MCF 10A (cell line): ENCODE results near the gene RNFT2. TPM values are rescaled to one million over a fixed set of nuclear protein-coding genes. Genes with fewer than 3 reads are reported as not detected.

Source experiments
- BruUV-seq: library from RNA; stranded (reverse); fragments of 400-500 nt; replicated peaks from 2 replicates; lab custom pipeline; 2021; lab: Mats Ljungman, UMichigan
- CTCF ChIA-PET: fragments of 300-600 bp; sonication (Branson Sonifier 250); formaldehyde crosslinking; extraction: SDS; loops from one replicate; lab custom pipeline; 2021; ENCODE audit warnings: antibody characterized with exemption, inconsistent platforms; lab: Yijun Ruan, JAX
- POLR2A ChIA-PET: fragments of 300-600, 350-650 bp; sonication (Branson Sonifier 250); formaldehyde crosslinking; extraction: SDS; loops from one replicate; lab custom pipeline; 2020; ENCODE audit warnings: antibody characterized with exemption, inconsistent platforms; lab: Yijun Ruan, JAX
- DNase-seq: peaks from one replicate; pipeline ENCODE4 v3.0.0-alpha.2; 2018; ENCODE audit not compliant: unreplicated experiment
- H3K27ac Mint-ChIP-seq: one replicate; pipeline ENCODE4 v1.8.0; 2022; ENCODE audit warnings: mild to moderate bottlenecking, low read depth, mixed read lengths; ENCODE audit not compliant: unreplicated experiment
- H3K27me3 Mint-ChIP-seq: one replicate; pipeline ENCODE4 v1.8.0; 2022; ENCODE audit warnings: mixed read lengths; ENCODE audit not compliant: insufficient read depth, unreplicated experiment
- H3K36me3 Mint-ChIP-seq: one replicate; pipeline ENCODE4 v1.8.0; 2022; ENCODE audit warnings: mild to moderate bottlenecking, moderate library complexity, mixed read lengths; ENCODE audit not compliant: insufficient read depth, unreplicated experiment
- H3K4me1 Mint-ChIP-seq: one replicate; pipeline ENCODE4 v1.8.0; 2022; ENCODE audit warnings: mixed read lengths; ENCODE audit not compliant: insufficient read depth, unreplicated experiment
- H3K4me3 Mint-ChIP-seq: one replicate; pipeline ENCODE4 v1.8.0; 2022; ENCODE audit warnings: mild to moderate bottlenecking, moderate library complexity, mixed read lengths; ENCODE audit not compliant: unreplicated experiment
- H3K9me3 Mint-ChIP-seq: one replicate; pipeline ENCODE4 v1.8.0; 2022; ENCODE audit warnings: mixed read lengths; ENCODE audit not compliant: unreplicated experiment
- intact Hi-C: fragments of 100-400 bp; cut with micrococcal nuclease; formaldehyde crosslinking; loops from 2 replicates; pipeline ENCODE4 v1.14.1; 2022
- total RNA-seq: library from RNA; stranded (reverse); gene quantifications from 2 replicates; pipeline ENCODE4 v1.2.3, GENCODE V29; 2022
- TF ChIP-seq, protein P1 (sequence below): fragments of 200-600 bp; IDR thresholded peaks from one replicate; pipeline ENCODE4 v1.8.0; 2022; ENCODE audit warnings: antibody characterized with exemption, mild to moderate bottlenecking; ENCODE audit not compliant: unreplicated experiment

The RNFT2 gene
- total RNA-seq, 1 experiment from 2014 or later, result 7.2 TPM

DNA sequence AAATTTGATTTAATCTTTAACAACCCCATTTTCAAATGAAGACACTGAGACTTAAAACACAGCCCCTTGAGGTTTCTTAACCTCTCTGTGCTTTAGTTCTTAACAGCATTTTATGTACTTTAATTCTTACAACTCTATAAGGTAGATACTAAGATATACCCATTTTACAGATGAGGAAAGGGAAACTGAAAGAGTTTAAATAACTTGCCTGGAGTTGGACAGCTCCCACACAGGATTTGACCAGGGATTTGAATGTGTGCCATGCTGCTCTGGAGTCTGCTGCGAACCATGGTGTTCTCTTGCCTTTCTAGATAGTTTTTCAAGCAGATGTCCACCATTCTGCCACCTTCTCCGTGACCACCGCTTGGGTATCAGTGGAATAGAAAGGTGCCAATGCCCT, 28.2 kb downstream of the RNFT2 start:
- CTCF ChIA-PET, result no interaction called here
- H3K4me3 Mint-ChIP-seq, result no peak overlapping the region
- no peak overlapping the region for H3K27ac Mint-ChIP-seq
- no TSS peak for BruUV-seq
- no peaks in the 10 kb centered on the region for H3K9me3 Mint-ChIP-seq
- POLR2A ChIA-PET, result no interaction called here
- no peaks in the 10 kb centered on the region for H3K36me3 Mint-ChIP-seq
- DNase-seq, result no peak
- TF ChIP-seq, protein P1, sequence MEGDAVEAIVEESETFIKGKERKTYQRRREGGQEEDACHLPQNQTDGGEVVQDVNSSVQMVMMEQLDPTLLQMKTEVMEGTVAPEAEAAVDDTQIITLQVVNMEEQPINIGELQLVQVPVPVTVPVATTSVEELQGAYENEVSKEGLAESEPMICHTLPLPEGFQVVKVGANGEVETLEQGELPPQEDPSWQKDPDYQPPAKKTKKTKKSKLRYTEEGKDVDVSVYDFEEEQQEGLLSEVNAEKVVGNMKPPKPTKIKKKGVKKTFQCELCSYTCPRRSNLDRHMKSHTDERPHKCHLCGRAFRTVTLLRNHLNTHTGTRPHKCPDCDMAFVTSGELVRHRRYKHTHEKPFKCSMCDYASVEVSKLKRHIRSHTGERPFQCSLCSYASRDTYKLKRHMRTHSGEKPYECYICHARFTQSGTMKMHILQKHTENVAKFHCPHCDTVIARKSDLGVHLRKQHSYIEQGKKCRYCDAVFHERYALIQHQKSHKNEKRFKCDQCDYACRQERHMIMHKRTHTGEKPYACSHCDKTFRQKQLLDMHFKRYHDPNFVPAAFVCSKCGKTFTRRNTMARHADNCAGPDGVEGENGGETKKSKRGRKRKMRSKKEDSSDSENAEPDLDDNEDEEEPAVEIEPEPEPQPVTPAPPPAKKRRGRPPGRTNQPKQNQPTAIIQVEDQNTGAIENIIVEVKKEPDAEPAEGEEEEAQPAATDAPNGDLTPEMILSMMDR, result no peak
- no peaks in the 10 kb centered on the region for H3K4me1 Mint-ChIP-seq
- intact Hi-C loops, result no loop called here
- H3K27me3 Mint-ChIP-seq, result no peaks in the 10 kb centered on the region

DNA sequence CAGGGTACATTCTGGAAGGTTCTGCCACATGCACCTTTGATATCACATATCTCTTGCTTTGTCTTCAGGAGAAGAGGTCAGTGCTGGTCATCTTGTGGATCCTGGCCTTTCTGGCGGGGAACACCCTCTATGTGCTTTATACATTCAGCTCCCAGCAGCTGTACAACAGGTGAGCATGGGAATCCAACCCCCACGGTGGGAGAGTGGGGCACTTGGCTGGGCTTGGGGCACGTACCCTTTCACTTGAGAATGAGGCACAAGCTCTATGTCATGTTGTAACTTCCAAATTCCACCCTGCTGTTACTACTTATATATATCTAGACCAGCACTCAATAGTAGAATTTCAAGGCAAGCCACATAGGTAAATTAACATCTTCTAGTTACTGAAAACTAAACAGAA, 28.6 kb downstream of the RNFT2 start:
- Mint-ChIP-seq H3K36me3 (no peaks in the 10 kb centered on the region), H3K4me1 (no peaks in the 10 kb centered on the region), H3K9me3 (no peaks in the 10 kb centered on the region), H3K27me3 (no peaks in the 10 kb centered on the region), H3K27ac (no peak overlapping the region), H3K4me3 (no peak overlapping the region)
- DNase-seq, result no peak
- POLR2A ChIA-PET, result no interaction called here
- TF ChIP-seq, protein P1, result no peak
- no TSS peak for BruUV-seq
- CTCF ChIA-PET, result no interaction called here
- intact Hi-C loops, result no loop called here

DNA sequence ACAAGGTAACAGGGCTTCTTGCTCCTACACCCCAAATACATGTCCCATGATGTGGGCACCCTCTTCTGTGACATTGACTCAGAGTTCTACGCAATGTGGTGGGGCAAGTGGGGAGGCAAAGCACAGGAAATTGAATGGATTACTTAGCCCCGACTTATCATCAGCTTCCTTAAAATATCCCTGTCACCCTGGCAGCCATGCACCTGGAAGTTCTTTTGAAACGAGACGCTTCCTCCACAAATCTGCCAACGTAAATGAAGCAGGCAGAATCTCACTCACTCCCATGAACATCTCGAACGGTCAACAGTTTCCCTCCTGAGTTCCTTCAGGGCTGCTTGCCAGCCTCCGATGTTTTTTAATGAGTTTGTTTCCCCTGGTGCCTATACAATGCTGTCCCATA, 33.5 kb downstream of the RNFT2 start:
- no peaks in the 10 kb centered on the region for H3K4me1 Mint-ChIP-seq
- no peaks in the 10 kb centered on the region for H3K9me3 Mint-ChIP-seq
- BruUV-seq, result no TSS peak
- no peak overlapping the region for H3K4me3 Mint-ChIP-seq
- POLR2A ChIA-PET, result no interaction called here
- no peaks in the 10 kb centered on the region for H3K36me3 Mint-ChIP-seq
- no peak overlapping the region for H3K27ac Mint-ChIP-seq
- CTCF ChIA-PET, result no interaction called here
- no peak for DNase-seq
- no peaks in the 10 kb centered on the region for H3K27me3 Mint-ChIP-seq
- TF ChIP-seq, protein P1, result no peak
- intact Hi-C loops, result no loop called here

DNA sequence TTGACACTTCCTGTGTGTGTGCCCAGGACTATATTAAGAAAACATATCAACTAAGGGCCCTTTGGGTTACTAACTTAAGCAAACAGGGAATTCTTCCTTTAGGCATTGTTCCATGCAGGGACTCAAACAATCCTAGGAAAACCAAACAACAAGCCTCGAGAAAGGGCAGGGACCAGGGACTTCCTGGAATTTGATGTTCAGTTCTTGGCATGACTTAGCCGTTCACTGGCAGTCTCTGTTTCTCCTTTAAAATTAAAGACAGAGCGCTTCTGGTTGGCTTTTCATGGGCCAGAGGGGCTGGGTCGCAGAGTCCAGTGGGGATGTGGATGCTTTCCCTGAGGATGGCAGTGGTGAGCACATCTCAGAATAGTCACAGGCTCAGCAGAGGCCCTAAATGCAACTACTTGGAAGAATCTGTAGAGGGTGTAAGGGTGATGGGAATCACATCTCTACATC, 35.2 kb downstream of the RNFT2 start:
- Mint-ChIP-seq H3K27ac (no peak overlapping the region), H3K9me3 (no peaks in the 10 kb centered on the region), H3K4me3 (no peak overlapping the region), H3K4me1 (no peaks in the 10 kb centered on the region), H3K27me3 (no peaks in the 10 kb centered on the region), H3K36me3 (no peaks in the 10 kb centered on the region)
- ChIA-PET POLR2A (no interaction called here), CTCF (no interaction called here)
- DNase-seq, result peak; percentile 35
- TF ChIP-seq, protein P1, result no peak
- intact Hi-C loops, result no loop called here
- BruUV-seq, result no TSS peak
